OCI-LY7 (cell line): ENCODE results near the gene MVD. TPM values are rescaled to one million over a fixed set of nuclear protein-coding genes. Genes with fewer than 3 reads are reported as not detected.

Experiments used
- BruUV-seq: library from RNA; stranded (reverse); fragments of 400-500 nt; replicated peaks from 2 replicates; lab custom pipeline; 2021; lab: Mats Ljungman, UMichigan
- CTCF ChIA-PET: fragments of 300-600 bp; sonication (Branson Sonifier 250); formaldehyde crosslinking; loops from one replicate; lab custom pipeline; 2022; ENCODE audit warnings: antibody characterized with exemption; ENCODE audit not compliant: unreplicated experiment; lab: Charles Lee
- POLR2A ChIA-PET: fragments of 300-600 bp; sonication (Branson Sonifier 250); formaldehyde crosslinking; loops from one replicate; lab custom pipeline; 2022; ENCODE audit warnings: antibody characterized with exemption; lab: Charles Lee
- DNase-seq: peaks from one replicate; pipeline ENCODE4 v3.0.0-alpha.2; 2015; ENCODE audit warnings: low spot score
- H2AFZ ChIP-seq: fragments of 200-600 bp; sonication (generic), shearing (Covaris generic); 2 replicates; pipeline ENCODE4 v1.6.1; 2014; ENCODE audit warnings: mild to moderate bottlenecking, antibody characterized with exemption, low read length, moderate library complexity
- H3K27ac ChIP-seq: fragments of 200-600 bp; sonication (generic); 2 replicates; pipeline ENCODE4 v1.5.1; 2014; ENCODE audit warnings: mixed run types, low read depth, mild to moderate bottlenecking, moderate library complexity, low read length, inconsistent platforms; ENCODE audit not compliant: poor library complexity, severe bottlenecking
- H3K36me3 ChIP-seq: fragments of 200-600 bp; sonication (generic); 2 replicates; pipeline ENCODE4 v1.6.1; 2014; ENCODE audit warnings: mild to moderate bottlenecking, antibody characterized with exemption, low read length, moderate library complexity, mixed read lengths; ENCODE audit not compliant: insufficient read depth
- H3K4me1 ChIP-seq: fragments of 200-600 bp; sonication (generic); 2 replicates; pipeline ENCODE4 v1.5.1; 2014; ENCODE audit warnings: mild to moderate bottlenecking, low read length; ENCODE audit not compliant: insufficient read depth, poor library complexity, severe bottlenecking
- H3K4me2 ChIP-seq: fragments of 200-600 bp; sonication (generic); 2 replicates; pipeline ENCODE4 v1.6.1; 2014; ENCODE audit warnings: mild to moderate bottlenecking, low read length
- H3K4me3 ChIP-seq: fragments of 200-600 bp; sonication (generic); 2 replicates; pipeline ENCODE4 v1.5.1; 2014; ENCODE audit warnings: mild to moderate bottlenecking, low read depth, low read length; ENCODE audit not compliant: poor library complexity, severe bottlenecking
- H3K79me2 ChIP-seq: fragments of 200-600 bp; sonication (generic); 2 replicates; pipeline ENCODE4 v1.6.1; 2016; ENCODE audit warnings: low read depth, mild to moderate bottlenecking, low read length, moderate library complexity, mixed read lengths; ENCODE audit not compliant: insufficient read depth
- H3K9me2 ChIP-seq: fragments of 200-600 bp; sonication (generic); 2 replicates; pipeline ENCODE4 v1.6.1; 2016; ENCODE audit warnings: mild to moderate bottlenecking, low read length, mixed read lengths; ENCODE audit not compliant: insufficient read depth
- H3K9me3 ChIP-seq: fragments of 200-600 bp; sonication (generic); 2 replicates; pipeline ENCODE4 v1.6.1; 2014; ENCODE audit warnings: mild to moderate bottlenecking, mixed run types, low read length, mixed read lengths
- H4K20me1 ChIP-seq: fragments of 200-600 bp; sonication (generic); 2 replicates; pipeline ENCODE4 v1.6.1; 2014; ENCODE audit warnings: mild to moderate bottlenecking, antibody characterized with exemption, low read length, moderate library complexity, mixed read lengths; ENCODE audit not compliant: insufficient read depth
- CTCF ChIP-seq: fragments of 200-600 bp; sonication (generic); conservative IDR thresholded peaks from 2 replicates; pipeline ENCODE4 v1.5.1; 2014; ENCODE audit warnings: mild to moderate bottlenecking, antibody characterized with exemption, low read length, moderate library complexity, mixed read lengths
- EZH2phosphoT487 ChIP-seq: fragments of 200-600 bp; sonication (generic); IDR thresholded peaks from 2 replicates; pipeline ENCODE4 v1.6.1; 2018; ENCODE audit warnings: low read depth, borderline replicate concordance, mild to moderate bottlenecking, mixed run types, antibody characterized with exemption, low read length, moderate library complexity, mixed read lengths
- intact Hi-C: fragments of 100-400 bp; cut with micrococcal nuclease; formaldehyde crosslinking; loops from one replicate; pipeline ENCODE4 v1.10.0; 2022; ENCODE audit not compliant: unreplicated experiment
- total RNA-seq, 2 experiments: library from RNA; depleted of rRNA in 1 of 2; stranded (reverse); fragments of >200 nt in 1 of 2; shearing (Covaris generic) in 1 of 2; gene quantifications; 2 replicates each; pipeline ENCODE4 v1.2.3, GENCODE V29; 2014 to 2022

MVD gene
- total RNA-seq, 2 experiments from 2014 or later = 65.6 to 158 TPM

GRCh38 chr16:88628512-88628974 is 34.3 kb downstream of the MVD start:
- Histone ChIP-seq H2AFZ (no peak overlapping the region), H3K27ac (no peak overlapping the region)

GRCh38 chr16:88627531-88628411 is 35.1 kb downstream of the MVD start:
- peaks cover 87% of the 10 kb centered on the region for H3K36me3 ChIP-seq
- CTCF ChIA-PET = no interaction called here

More at GRCh38 chr16:88628512-88628974, 34.3 kb downstream of the MVD start:
- Histone ChIP-seq H3K9me3 (no peaks in the 10 kb centered on the region), H3K4me3 (no peak overlapping the region), H3K4me2 (no peak overlapping the region), H3K9me2 (no peaks in the 10 kb centered on the region), H3K79me2 (no peaks in the 10 kb centered on the region), H3K36me3 (peaks cover 85% of the 10 kb centered on the region), H4K20me1 (no peaks in the 10 kb centered on the region), H3K4me1 (peaks cover 5% of the 10 kb centered on the region)
- POLR2A ChIA-PET = no interaction called here
- TF ChIP-seq EZH2phosphoT487 (no peak), CTCF (peak; percentile 78)
- BruUV-seq = no TSS peak
- intact Hi-C loops = no loop called here
- CTCF ChIA-PET = no interaction called here
- DNase-seq = peak; percentile 49

More at GRCh38 chr16:88627531-88628411, 35.1 kb downstream of the MVD start:
- no peak overlapping the region for H3K4me2 ChIP-seq
- no TSS peak for BruUV-seq
- no peaks in the 10 kb centered on the region for H4K20me1 ChIP-seq
- no peaks in the 10 kb centered on the region for H3K79me2 ChIP-seq
- no peak overlapping the region for H3K27ac ChIP-seq
- H2AFZ ChIP-seq = no peak overlapping the region
- TF ChIP-seq CTCF (no peak), EZH2phosphoT487 (no peak)
- H3K4me3 ChIP-seq = no peak overlapping the region
- no peaks in the 10 kb centered on the region for H3K4me1 ChIP-seq
- intact Hi-C loops = no loop called here
- no peaks in the 10 kb centered on the region for H3K9me2 ChIP-seq
- DNase-seq = no peak
- no peaks in the 10 kb centered on the region for H3K9me3 ChIP-seq
- POLR2A ChIA-PET = no interaction called here
